Activated CD4-positive, CD25-positive, alpha-beta regulatory T cell treated with anti-CD3 and anti-CD28 coated beads, Interleukin-2, amount 50 U/mL, for 16 hours (primary cell): Measurements from ENCODE around the gene TMEM205.
"Not testable (repeated sequence)": the region's sequence is repeated elsewhere in the genome, so short reads cannot be mapped to it uniquely, and the experiment has no call there.

Experiments used
- DNase-seq: peaks from one replicate; pipeline ENCODE4 v3.0.0-alpha.2; 2020; ENCODE audit warnings: low read depth, low spot score

TMEM205 gene

DNA sequence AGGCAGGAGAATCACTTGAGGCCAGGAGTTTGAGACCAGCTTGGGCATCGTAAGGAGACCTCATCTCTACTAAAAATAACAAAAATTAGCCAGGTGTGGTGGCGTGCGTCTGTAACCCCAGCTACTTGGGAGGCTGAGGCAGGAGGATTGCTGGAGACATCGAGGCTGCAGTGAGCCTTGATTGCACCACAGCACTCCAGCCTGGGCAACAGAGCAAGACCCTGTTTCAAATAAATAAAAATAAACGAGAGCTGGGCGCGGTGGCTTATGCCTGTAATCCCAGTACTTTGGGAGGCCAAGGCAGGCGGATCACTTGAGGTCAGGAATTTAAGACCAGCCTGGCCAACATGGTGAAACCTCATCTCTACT is 6.0 kb downstream of the TMEM205 start:
- DNase-seq, result not testable (repeated sequence)

DNA sequence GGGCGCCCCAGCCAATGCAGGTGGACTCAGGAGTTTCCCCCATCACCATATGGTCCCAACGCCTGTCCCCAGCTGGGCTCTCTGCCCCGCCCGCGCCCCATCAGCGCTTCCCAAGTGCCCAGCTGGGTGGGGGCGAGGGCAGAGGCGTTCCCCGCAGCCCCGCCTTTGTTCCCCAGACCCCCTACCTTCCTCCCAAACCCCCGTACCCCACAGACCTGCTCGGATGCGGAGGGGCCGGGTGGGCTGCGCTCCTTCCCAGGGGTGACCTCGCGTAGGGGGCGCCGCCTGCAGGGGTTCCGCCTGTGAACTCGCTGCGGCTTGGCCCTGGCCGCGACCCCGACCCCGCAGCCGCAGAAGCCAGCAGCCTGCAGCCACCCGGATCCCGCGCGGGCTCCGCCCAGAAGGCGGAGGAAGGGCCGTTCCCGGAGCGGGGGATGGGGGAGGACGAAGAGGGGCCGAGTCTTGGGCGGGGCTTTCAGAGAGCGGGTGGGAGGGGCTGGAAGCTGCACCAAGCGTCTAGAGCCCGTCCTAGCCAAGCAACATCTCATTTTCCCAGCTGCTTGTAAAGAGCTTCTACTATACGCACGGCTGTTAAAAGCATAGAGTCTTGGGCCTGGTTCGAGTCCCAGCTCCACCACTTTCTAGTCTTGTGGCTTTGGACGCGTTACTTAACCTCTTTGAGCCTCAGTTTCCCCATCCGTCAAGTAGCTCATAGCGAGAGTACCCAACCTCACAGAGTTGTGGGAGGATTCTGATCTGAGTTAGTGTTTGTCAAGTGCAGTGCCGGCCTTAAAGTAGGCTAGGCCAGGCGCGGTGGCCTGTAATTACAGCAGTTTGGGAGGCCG is 6.6 kb downstream of the TMEM205 start, which contains the start of gene RAB3D:
RAB3D (minus strand) TSS at position 404 of the 845 bp plus-strand sequence. CDS start 2,258 bp downstream, outside the sequence.
- DNase-seq, result peak; percentile 60

DNA sequence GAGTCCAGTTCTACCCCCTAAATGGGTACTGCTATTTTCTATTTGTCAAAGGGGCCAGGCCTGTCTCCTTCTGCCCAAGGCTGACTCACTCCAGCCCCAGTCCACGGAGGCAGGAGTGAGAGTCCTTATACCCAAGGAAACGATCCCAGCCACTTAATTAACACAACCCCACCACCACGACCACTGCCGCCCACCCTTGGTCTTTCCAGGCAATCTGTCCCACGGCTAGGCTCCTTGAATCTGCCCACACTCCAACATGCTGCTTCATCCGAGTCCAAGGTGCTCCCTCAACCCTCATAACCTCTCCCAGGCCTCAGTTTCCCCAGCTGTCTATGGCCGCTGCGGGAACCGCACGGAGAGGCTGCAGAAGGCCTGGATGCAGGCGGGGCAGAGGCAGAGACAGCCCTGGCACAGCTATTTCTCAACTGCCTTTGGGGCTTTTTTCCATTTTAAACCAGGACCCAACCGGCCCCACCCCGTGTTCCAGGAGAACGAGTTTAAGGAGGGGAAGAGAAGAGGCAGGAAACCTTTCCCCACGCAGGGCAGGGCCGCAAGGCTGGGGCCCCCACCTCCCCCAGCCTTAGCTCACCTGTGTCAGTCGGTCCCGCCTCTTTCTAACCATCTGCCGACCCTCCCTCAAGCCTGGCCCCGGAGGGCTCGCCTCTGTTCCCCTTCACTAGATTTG is 7.4 kb downstream of the TMEM205 start:
- DNase-seq, result no peak

DNA sequence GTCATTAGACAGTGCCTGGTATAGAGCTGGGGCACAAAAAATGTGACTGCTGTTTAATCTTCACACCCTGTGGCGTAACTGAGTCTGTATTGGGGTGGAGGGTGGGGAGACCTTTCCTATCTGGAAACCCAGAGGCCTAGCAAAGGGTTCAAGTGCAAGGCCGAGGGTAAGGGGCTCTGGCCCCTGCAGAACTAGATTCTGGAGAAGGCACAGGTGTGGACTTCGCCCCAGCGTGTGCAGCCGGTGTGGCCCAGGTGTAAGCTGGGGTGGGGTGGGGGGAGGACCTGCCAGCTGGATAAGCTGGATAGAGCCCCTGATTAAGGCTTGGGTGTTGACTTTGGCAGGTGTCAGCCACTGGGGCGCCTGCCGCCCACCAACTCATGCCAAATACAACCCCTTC is 7.9 kb downstream of the TMEM205 start:
- DNase-seq, result no peak

DNA sequence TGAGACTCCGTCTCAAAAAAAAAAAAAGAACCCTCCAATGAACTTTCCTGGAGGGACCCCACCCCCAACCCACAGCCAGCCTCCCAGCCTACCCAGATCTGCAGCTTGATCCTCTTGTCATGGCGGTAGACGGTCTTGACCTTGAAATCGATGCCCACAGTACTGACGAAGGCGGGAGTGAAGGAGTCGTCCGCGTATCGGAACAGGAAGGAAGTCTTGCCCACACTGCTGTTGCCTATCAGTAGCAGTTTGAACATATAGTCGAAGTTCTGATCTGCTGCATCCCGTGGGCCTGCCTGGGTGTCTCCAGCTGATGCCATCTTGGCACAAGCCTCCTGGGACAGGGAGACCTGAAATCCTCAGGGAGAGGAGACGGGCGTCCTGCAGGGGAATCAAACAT is 9.0 kb downstream of the TMEM205 start:
- no peak for DNase-seq

DNA sequence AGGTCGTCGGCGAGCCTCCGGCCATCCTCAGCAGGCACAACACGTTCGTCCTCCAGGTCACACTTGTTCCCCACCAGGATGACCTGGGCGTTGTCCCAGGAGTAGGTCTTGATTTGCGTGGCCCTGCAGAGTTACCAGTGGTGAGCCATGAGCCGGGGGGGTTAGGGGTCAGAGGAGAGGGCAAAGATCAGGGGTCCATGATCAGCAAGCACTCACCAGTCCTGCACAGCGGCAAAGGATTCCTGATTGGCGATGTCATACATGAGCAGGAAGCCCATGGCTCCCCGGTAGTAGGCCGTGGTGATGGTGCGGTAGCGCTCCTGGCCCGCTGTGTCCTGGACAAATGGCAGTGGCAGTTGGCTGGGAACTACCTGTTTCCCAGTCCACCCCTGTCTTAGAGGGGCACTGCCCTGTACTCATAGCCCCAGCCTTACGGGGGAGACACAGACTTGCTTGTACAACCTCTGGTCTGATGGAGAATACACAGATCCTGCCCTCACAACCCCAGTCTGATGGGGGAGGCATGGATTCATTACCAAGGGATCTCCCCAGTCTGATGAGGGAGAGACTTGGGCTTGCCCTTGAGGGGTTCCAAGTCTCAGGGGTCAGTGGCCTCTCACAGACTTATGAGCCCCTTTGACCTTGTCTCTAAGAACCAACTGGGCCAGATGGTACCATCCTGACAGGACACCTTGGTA is 10.5 kb downstream of the TMEM205 start:
- no peak for DNase-seq

DNA sequence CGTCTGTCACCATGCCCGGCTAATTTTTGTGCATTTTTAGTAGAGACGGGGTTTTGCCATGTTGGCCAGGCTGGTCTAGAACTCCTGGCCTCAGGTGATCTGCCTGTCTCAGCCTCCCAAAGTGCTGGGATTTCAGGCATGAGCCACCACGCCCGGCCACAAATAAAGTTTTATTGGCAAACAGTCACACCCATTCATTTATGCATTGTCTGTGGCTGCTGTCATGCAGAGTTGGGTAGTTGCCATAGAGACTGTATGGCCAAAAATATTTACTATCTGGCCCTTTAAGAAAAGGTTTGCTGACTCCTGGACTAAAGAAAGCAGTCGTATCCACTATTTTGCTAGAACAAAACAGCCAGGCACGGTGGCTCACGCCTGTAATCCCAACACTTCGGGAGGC is 12.2 kb downstream of the TMEM205 start:
- DNase-seq, result not testable (repeated sequence)

DNA sequence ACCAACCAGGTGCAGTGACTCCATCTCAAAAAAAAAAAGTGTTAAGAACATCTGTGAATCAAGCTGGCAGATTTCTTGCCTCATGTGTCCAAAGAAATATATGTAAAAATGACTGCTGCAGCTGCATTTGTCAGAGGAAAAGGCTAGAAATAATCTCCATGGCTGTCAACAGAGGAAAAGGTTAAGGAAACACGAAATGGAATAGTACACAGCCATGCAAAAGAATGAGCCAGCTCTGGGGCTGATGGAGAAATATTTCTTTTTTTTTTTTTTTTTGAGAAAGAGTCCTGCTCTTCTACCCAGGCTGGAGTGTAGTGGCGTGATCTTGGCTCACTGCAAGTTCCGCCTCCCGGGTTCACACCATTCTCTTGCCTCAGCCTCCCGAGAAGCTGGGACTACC is 13.2 kb downstream of the TMEM205 start:
- no peak for DNase-seq

DNA sequence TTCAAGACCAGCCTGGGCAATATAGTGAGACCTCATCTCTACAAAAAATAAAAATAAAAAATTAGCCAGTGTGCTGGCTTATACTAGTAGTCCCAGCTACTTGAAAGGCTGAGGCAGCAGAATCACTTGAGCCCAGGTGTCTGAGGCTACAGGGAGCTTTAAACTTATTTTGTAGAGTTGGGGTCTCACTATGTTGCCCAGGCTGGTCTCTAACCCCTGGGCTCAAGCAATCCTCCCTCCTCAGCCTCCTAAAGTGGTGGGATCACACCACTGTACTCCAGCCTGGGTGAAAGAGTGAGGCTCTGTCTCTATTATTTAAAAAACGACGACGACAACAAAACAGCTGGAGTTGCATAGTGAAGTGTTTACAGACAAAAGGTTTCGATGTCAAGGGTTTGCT is 14.6 kb downstream of the TMEM205 start:
- no peak for DNase-seq

DNA sequence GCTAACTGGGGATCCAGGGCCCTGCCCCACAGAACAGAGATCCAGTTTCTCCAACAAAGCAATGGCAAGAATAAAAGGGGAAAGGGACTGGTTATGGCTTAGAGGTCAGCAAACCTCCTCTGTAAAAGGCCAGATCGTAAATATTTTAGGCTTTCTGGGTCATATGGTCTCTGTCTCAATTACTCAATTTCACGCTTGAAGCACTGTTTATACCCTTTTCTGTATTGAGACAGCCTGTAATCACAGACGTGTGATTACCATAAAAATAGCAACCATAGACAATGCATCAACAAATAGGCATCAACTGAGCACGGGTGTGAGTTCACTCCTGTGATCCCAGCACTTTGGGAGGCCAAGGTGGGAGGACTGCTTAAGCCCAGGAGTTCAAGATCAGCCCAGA is 15.9 kb downstream of the TMEM205 start:
- DNase-seq, result no peak

DNA sequence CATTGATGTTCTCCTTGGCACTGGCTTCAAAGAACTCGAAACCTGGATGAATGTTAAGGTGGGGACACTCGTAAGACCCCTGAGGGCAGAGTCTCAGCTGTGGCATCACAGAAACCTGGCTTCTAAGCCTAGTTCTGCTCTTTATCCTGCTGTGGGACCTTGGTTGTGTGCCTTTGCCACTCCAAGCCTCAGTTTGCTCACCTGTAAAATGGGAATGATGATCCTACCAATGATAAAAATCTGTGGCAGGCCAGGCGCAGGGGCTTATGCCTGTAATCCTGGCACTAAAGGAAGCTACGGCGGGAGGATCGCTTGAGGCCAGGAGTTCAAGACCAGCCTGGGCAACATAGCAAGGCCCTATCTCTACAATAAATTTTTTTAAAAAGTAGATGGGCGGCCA is 20.5 kb downstream of the TMEM205 start:
- DNase-seq, result no peak

DNA sequence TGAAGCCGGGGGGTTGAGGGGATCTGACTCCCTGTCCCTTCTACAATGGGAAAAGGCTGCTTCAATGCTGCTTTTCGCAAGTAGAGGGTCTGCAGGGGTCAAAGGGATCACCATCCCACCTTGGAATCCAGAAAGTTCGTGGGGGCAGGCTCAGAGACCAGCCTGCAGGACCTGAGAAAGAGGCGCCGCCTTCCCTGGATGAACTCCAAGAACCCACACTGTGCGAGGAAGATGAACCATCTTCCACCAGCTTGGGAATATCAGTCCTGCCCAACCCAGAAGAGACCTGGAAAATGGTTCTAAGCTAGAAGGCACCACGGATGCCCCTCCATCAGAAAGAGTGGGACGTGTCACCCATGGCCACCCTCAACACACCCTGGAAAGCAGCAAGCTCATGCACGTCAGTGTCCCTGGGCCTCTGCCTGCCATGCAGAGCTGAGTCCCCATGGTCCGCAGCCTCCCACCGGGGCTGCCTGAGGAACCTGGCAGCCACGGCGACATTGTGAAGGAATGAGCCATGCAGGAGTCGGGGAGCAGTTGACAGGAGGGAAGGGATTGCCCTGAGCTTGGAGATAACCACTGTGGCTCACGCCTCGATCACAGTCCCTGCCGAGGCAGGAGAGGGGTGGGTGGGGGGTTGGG is 21.2 kb downstream of the TMEM205 start:
- no peak for DNase-seq

DNA sequence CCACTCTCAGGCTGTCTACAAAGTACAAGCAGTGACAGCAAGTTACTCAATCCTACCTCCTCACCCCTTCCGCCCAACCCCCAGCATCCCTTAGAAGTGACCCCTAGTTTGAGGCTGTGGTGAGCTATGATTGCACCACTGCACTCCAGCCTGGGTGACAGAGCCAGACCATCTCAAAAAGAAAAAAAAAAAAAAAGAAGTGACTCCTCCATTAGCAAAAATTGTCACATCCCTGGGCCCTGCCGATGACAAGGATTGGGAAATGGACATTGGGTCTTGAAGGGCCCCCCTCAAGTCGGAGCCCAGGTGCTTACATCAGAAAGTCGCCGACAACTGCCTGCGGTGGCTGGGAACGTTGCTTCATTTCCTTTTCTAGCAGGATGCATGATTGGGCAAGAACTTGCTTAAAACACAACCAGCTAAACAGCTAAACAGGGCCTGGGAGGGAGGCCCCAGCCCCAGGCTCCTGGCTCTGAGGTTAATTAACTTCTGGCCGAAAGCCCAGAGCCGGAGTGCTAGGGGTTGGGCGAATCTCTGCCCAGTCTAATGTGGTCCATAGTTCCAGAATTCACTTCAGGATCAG is 21.9 kb downstream of the TMEM205 start:
- no peak for DNase-seq

DNA sequence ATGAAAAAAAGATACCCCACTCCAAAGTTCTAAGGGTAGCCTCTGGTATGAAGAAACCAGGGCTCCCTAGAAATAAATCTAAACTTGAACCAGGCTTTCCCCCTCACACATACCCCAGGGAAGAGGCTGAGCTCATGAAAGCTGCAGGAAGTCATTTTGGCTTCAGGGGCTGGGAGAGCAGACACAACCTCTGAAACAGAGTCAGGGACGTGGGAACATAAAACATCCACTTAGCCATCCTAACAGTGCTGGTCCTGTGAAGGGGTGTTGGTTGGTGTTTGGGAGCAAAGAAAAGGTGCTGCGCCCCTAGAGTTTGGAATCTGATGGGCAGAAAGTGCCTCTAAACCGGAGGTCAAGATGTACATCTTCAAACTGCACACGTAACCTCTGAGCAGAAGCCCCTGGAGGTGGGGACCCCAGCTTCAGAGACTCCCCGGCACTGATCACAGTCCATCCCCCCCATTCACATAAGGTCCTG is 22.4 kb downstream of the TMEM205 start:
- DNase-seq, result no peak

DNA sequence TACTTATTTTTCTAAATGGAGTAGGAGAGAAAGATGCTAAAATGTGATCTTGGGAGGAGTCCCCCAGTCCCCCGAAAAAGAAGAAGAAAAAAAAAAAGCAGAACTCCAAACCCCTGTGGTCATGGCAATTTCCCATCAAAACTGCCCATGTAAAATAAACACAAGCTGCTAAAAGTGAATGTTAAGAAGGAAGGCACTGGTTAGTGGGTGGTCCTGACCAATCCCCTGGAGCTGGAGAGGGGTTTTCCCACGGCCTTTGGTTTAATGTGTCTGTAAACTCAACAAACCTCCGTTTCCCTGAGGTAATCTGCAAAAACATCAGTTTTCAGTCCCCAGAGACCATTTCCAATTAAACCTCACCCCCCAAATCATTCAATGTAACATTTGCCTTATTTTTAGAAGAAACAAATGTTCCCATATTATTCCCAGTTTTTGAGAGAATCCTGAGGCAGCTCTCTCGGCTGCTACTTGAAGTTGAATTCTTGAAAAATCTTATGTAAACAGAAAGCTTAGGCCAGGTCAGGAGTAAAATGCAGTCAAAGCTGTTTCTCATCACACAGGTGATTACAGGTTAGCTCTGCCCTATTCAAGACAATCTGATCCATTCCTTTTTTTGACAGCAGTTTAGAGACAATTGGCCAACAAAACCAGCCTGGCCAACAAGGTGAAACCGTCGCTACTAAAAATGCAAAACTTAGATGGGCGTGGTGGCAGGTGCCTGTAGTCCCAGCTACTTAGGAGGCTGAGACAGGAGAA is 23.6 kb downstream of the TMEM205 start:
- DNase-seq, result no peak

DNA sequence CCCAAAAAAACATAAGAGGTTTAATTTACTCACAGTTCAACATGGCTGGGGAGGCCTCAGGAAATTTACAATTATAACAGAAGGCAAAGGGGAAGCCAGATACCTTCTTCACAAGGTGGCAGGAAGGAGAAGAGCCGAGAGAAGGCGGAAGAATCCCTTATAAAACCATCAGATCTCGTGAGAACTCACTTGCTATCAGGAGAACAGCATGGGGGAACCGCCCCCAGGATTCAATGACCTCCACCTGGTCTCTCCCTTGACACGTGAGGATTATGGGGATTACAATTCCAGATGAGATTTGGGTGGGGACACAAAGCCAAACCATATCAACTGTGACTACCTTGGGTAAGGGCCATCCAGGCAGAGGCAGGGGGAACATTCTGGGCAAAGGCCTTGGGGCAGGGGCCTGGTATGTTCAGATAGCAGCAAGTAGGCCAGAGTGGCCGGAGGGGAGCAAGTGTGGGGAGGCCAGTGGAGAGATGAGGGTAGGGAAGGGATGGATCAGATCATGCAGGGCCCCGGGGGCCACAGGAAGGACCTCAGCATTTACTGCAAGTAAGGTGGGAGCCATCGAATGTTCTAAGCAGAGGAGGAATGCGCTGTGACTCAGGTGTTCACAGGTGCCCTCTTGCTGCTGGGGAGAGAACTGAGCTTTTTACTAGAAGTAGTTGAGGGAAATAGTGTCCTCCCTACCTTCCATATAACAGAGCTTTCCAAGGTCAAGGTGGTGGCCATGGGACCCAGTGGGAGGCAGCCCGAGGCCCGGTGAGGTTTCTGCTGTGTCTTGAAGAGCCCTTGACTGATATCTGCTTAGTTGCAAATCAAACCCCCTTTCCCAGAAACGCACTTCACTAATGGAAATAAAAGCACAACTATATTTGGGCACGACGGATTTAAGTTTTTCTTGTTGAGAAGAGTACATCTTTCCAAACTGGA is 24.6 kb downstream of the TMEM205 start:
- DNase-seq, result no peak

DNA sequence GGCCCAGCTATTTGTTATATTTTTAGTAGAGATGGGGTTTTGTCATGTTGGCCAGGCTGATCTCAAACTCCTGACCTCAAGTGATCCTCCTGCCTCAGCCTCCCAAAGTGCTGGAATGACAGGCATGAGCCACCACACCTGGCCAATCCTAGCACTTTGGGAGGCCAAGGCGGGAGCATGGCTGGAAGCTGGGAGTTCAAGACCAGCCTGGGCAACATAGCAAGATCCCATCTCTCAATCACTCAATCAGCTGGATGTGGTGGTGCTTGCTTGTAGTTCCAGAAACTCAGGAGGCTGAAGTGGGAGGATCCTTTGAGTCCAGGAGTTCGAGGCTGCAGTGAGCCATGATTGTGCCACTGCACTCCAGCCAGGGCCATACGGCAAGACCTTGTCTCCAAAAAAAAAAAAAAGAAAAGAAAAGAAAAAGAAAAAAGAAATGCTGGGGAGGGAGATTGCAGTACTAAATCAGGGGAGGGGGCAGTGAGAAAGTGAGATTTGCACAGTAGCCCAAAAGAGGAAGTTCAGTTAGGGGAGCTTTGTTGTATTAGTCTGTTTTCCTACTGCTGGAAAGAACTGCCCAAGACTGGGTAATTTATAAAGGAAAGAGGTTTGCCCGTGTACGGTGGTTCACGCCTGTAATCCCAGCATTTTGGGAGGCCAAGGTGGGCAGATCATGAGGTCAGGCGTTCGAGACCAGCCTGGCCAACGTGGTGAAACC is 25.6 kb downstream of the TMEM205 start:
- not testable (repeated sequence) for DNase-seq

DNA sequence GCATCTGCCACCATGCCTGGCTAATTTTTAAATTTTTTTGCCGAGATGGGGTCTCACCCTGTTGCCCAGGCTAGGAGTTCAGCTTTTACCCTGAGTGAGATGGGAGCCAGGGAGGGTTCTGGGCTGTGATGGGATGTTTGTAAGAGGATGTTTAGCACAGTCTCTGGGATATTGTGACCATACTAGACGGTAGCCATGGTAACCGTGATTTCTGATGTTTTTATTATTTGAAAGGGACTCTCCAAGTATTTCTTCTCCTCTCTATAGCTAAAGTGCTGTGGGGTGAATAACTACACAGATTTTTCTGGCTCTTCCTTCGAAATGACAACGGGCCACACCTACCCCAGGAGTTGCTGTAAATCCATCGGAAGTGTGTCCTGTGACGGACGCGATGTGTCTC is 39.7 kb downstream of the TMEM205 start:
- no peak for DNase-seq

DNA sequence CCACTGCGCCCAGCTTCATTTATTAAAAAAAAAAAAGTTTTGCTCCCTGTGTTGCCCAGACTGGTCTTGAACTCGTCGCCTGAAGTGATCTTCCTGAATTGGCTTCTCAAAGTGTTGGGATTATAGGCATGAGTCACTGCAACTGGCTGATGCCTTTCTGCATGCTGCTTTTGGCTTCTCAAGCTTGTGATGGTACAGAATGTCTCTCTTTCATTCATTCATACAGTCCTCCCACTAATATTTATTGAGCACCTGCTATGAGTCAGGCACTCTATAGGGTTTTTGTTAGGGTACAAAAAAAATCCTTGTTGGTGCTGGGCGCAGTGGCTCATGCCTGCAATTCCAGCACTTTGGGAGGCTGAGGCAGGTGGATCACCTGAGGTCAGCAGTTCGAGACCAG is 41.1 kb downstream of the TMEM205 start:
- DNase-seq, result no peak
